HepG2 (cell line): ENCODE results near the gene CTSA. TPM values are rescaled to one million over a fixed set of nuclear protein-coding genes. Genes with fewer than 3 reads are reported as not detected.

Experiments used
- DZIP1 ChIP-seq: sonication (generic); formaldehyde crosslinking; IDR thresholded peaks from 2 replicates; pipeline ENCODE4 v1.5.0; 2020; ENCODE audit warnings: mild to moderate bottlenecking, missing genetic modification reagents
- ELF4 ChIP-seq: sonication (generic); formaldehyde crosslinking; IDR thresholded peaks from 2 replicates; pipeline ENCODE4 v1.5.0; 2020; ENCODE audit warnings: missing genetic modification reagents, mild to moderate bottlenecking, moderate library complexity, borderline replicate concordance
- FOXA3 ChIP-seq: IDR thresholded peaks from 2 replicates; pipeline ENCODE4 v1.6.1; 2016; ENCODE audit warnings: missing genetic modification reagents, missing compliant biosample characterization
- HNRNPLL ChIP-seq: fragments of 200-400 bp; formaldehyde crosslinking; IDR thresholded peaks from 2 replicates; pipeline ENCODE4 v1.6.1; 2017; ENCODE audit warnings: mild to moderate bottlenecking, low read depth, low read length; ENCODE audit not compliant: poor library complexity, severe bottlenecking
- MTF2 ChIP-seq: sonication (generic); formaldehyde crosslinking; IDR thresholded peaks from 2 replicates; pipeline ENCODE4 v1.5.0; 2020; ENCODE audit warnings: missing genetic modification reagents, borderline replicate concordance
- MYNN ChIP-seq: sonication (generic); formaldehyde crosslinking; IDR thresholded peaks from 2 replicates; pipeline ENCODE4 v1.4.0; 2020; ENCODE audit warnings: mild to moderate bottlenecking, low read depth, missing genetic modification reagents
- NFIB ChIP-seq: sonication (generic); formaldehyde crosslinking; IDR thresholded peaks from 2 replicates; pipeline ENCODE4 v1.9.0; 2021; ENCODE audit warnings: missing genetic modification reagents, mild to moderate bottlenecking, borderline replicate concordance
- NR2F1 ChIP-seq, 2 experiments: fragments of 450-650 bp in 1 of 2; formaldehyde crosslinking in 1 of 2; IDR thresholded peaks; 2 replicates each; pipeline versions ENCODE4 v1.5.0 to v1.6.1; 2016 to 2020; ENCODE audit warnings: mild to moderate bottlenecking in 1 of 2, missing compliant biosample characterization in 1 of 2, missing genetic modification reagents in 1 of 2, moderate library complexity in 1 of 2
- SAFB2 ChIP-seq: sonication (generic); formaldehyde crosslinking; IDR thresholded peaks from 2 replicates; pipeline ENCODE4 v1.5.1; 2020; ENCODE audit warnings: missing genetic modification reagents, low read depth, mild to moderate bottlenecking, borderline replicate concordance
- SIX1 ChIP-seq: sonication (generic); formaldehyde crosslinking; IDR thresholded peaks from 2 replicates; pipeline ENCODE4 v1.4.0; 2020; ENCODE audit warnings: missing genetic modification reagents, borderline replicate concordance
- SNAI1 ChIP-seq: sonication (generic); formaldehyde crosslinking; IDR thresholded peaks from 2 replicates; pipeline ENCODE4 v1.5.0; 2020; ENCODE audit warnings: mild to moderate bottlenecking, missing genetic modification reagents, borderline replicate concordance
- SNAPC2 ChIP-seq: sonication (generic); formaldehyde crosslinking; IDR thresholded peaks from 2 replicates; pipeline ENCODE4 v1.8.1; 2022; ENCODE audit warnings: mild to moderate bottlenecking, missing genetic modification reagents
- TBX3 ChIP-seq: fragments of 450-650 bp; IDR thresholded peaks from 2 replicates; pipeline ENCODE4 v1.6.1; 2017; ENCODE audit warnings: antibody characterized with exemption, mild to moderate bottlenecking, inconsistent platforms, borderline replicate concordance
- THAP7 ChIP-seq: sonication (generic); formaldehyde crosslinking; IDR thresholded peaks from 2 replicates; pipeline ENCODE4 v1.8.1; 2023; ENCODE audit warnings: mild to moderate bottlenecking, missing genetic modification reagents
- THAP8 ChIP-seq: sonication (generic); formaldehyde crosslinking; IDR thresholded peaks from 2 replicates; pipeline ENCODE4 v1.5.1; 2020; ENCODE audit warnings: missing genetic modification reagents, mild to moderate bottlenecking, borderline replicate concordance
- ZNF17 ChIP-seq: sonication (generic); formaldehyde crosslinking; IDR thresholded peaks from 2 replicates; pipeline ENCODE4 v1.5.0; 2020; ENCODE audit warnings: mild to moderate bottlenecking, missing genetic modification reagents
- ZNF24 ChIP-seq: fragments of 450-650 bp; IDR thresholded peaks from 2 replicates; pipeline ENCODE4 v1.6.1; 2017; ENCODE audit warnings: antibody characterized with exemption, mild to moderate bottlenecking
- ZNF546 ChIP-seq: sonication (generic); formaldehyde crosslinking; conservative IDR thresholded peaks from 2 replicates; pipeline ENCODE4 v1.8.1; 2023; ENCODE audit warnings: mild to moderate bottlenecking, missing genetic modification reagents
- ZNF580 ChIP-seq: IDR thresholded peaks from 2 replicates; pipeline ENCODE4 v1.6.1; 2016; ENCODE audit warnings: low read depth, borderline replicate concordance
- ZNF614 ChIP-seq: IDR thresholded peaks from 2 replicates; pipeline ENCODE4 v1.6.1; 2018; ENCODE audit warnings: missing biosample characterization, missing genetic modification reagents, inconsistent platforms, borderline replicate concordance
- ZNF720 ChIP-seq: sonication (generic); formaldehyde crosslinking; IDR thresholded peaks from 2 replicates; pipeline ENCODE4 v1.4.0; 2020; ENCODE audit warnings: missing genetic modification reagents
- ZSCAN5A ChIP-seq: sonication (generic); formaldehyde crosslinking; IDR thresholded peaks from 2 replicates; pipeline ENCODE4 v1.8.0; 2022; ENCODE audit warnings: mild to moderate bottlenecking, missing genetic modification reagents, borderline replicate concordance
- polyA plus RNA-seq, 8 experiments: library from polyadenylated mRNA; depleted of rRNA in 3 of 8; stranded (reverse) in 7 of 8; unstranded in 1 of 8; fragments of >200 nt; fragmentation: Illumina TruSeq in 4 of 8; extraction: Trizol in 4 of 8; gene quantifications; 2 replicates each; pipeline versions ENCODE4 v1.2.1 to v1.2.3, GENCODE V29; 2011 to 2016; ENCODE audit warnings: low read depth in 4 of 8, missing spikeins in 1 of 8, mixed read lengths in 1 of 8; ENCODE audit not compliant: insufficient read depth in 1 of 8
- total RNA-seq, 5 experiments: library from RNA; depleted of rRNA; stranded (reverse); fragments of >200 nt; fragmentation: Illumina TruSeq; extraction: Trizol; gene quantifications; 2 replicates each; pipeline ENCODE4 v1.2.3, GENCODE V29; 2016; ENCODE audit warnings: low read depth in 1 of 5

Gene CTSA
- total and polyA plus RNA-seq, 2 of the 13 experiments (the other 11 are each of a cell fraction or from before 2014, with no cell fraction given) = 202 to 231 TPM

GRCh38 chr20:45890985-45891983 is at the start of gene CTSA, which contains the start of gene NEURL2 (continued):
- TF ChIP-seq NFIB (CRISPR knock-in tag) (no peak; the same call in 1 of the 2 replicates), ZNF614 (CRISPR knock-in tag) (peak; percentile 100), FOXA3 (CRISPR knock-in tag) (peak; percentile 95), ELF4 (CRISPR knock-in tag) (peak; percentile 86), ZNF580 (peak; percentile 99), TBX3 (peak; percentile 88), SIX1 (CRISPR knock-in tag) (peak; percentile 87; the same call in 1 of the 2 replicates), THAP7 (CRISPR knock-in tag) (peak; percentile 98), ZNF546 (peak; percentile 64; the same call in 1 of the 2 replicates), MYNN (CRISPR knock-in tag) (peak; percentile 80), SAFB2 (CRISPR knock-in tag) (peak; percentile 99), SNAPC2 (CRISPR knock-in tag) (peak; percentile 95; the same call in 1 of the 2 replicates), MTF2 (no peak; the same call in 1 of the 2 replicates), ZNF17 (CRISPR knock-in tag) (peak; percentile 89), THAP8 (CRISPR knock-in tag) (peak; percentile 85), DZIP1 (CRISPR knock-in tag) (peak; percentile 93), ZNF24 (peak; percentile 78; the same call in 1 of the 2 replicates), ZNF720 (CRISPR knock-in tag) (no peak), ZSCAN5A (CRISPR knock-in tag) (peak; percentile 100), HNRNPLL (peak; percentile 76), SNAI1 (CRISPR knock-in tag) (peak; percentile 98; the same call in 1 of the 2 replicates), NR2F1 (CRISPR knock-in tag; IDR thresholded peaks at IDR 0.05) (peak; percentile 98)
